Activated T-cell treated with anti-CD3 and anti-CD28 coated beads, Interleukin-2, amount 50 U/mL, for 24 hours (primary cell): Measurements from ENCODE around the gene NOSIP.

Source experiments
- DNase-seq: peaks from one replicate; pipeline ENCODE4 v3.0.0-alpha.2; 2020
- H3K27ac Mint-ChIP-seq: 2 replicates; pipeline ENCODE4 v1.8.0; 2020; ENCODE audit warnings: mild to moderate bottlenecking, mixed read lengths
- H3K27me3 Mint-ChIP-seq: 2 replicates; pipeline ENCODE4 v1.8.0; 2020; ENCODE audit warnings: mixed read lengths
- H3K36me3 Mint-ChIP-seq: 2 replicates; pipeline ENCODE4 v1.8.0; 2020; ENCODE audit warnings: low read depth, mixed read lengths
- H3K4me1 Mint-ChIP-seq: 2 replicates; pipeline ENCODE4 v1.8.0; 2020; ENCODE audit warnings: low read depth, mixed read lengths
- H3K4me3 Mint-ChIP-seq: 2 replicates; pipeline ENCODE4 v1.8.0; 2020; ENCODE audit warnings: mild to moderate bottlenecking, moderate library complexity, mixed read lengths
- H3K9me3 Mint-ChIP-seq: 2 replicates; pipeline ENCODE4 v1.8.0; 2020; ENCODE audit warnings: mixed read lengths

NOSIP gene

GRCh38 chr19:49590971-49591730, 10.8 kb upstream of the NOSIP start, which contains the start of gene PRR12:
Gene PRR12, plus strand, starts transcription at chr19:49591182. Its CDS starts 473 bp downstream, at chr19:49591655.
- Mint-ChIP-seq H3K27me3 (no peaks in the 10 kb centered on the region), H3K27ac (peak within 1 kb of the TSS; percentile 93), H3K36me3 (peaks cover 39% of the 10 kb centered on the region), H3K9me3 (no peaks in the 10 kb centered on the region), H3K4me3 (peak within 1 kb of the TSS; percentile 86), H3K4me1 (peaks cover 36% of the 10 kb centered on the region)
- DNase-seq: peak; percentile 87

- Mint-ChIP-seq H3K4me3 (peak overlapping the region; percentile 86), H3K27me3 (no peaks in the 10 kb centered on the region), H3K4me1 (peaks cover 36% of the 10 kb centered on the region), H3K27ac (peak overlapping the region; percentile 93), H3K9me3 (no peaks in the 10 kb centered on the region), H3K36me3 (peaks cover 33% of the 10 kb centered on the region)
- DNase-seq: peak; percentile 92
Measured at GRCh38 chr19:49590071-49590970, 10.0 kb upstream of the NOSIP start.

GRCh38 chr19:49589502-49589905, 9.1 kb upstream of the NOSIP start:
- Mint-ChIP-seq H3K27me3 (no peaks in the 10 kb centered on the region), H3K9me3 (no peaks in the 10 kb centered on the region), H3K36me3 (peaks cover 28% of the 10 kb centered on the region), H3K4me1 (peaks cover 35% of the 10 kb centered on the region), H3K4me3 (no peak overlapping the region), H3K27ac (peak overlapping the region; percentile 81)
- DNase-seq: peak; percentile 46

GRCh38 chr19:49588365-49589122, 8.2 kb upstream of the NOSIP start:
- Mint-ChIP-seq H3K36me3 (peaks cover 19% of the 10 kb centered on the region), H3K27me3 (no peaks in the 10 kb centered on the region), H3K27ac (peak overlapping the region; percentile 60), H3K4me1 (peaks cover 27% of the 10 kb centered on the region), H3K4me3 (no peak overlapping the region), H3K9me3 (no peaks in the 10 kb centered on the region)
- DNase-seq: peak; percentile 62

GRCh38 chr19:49587227-49587626, 6.9 kb upstream of the NOSIP start:
- Mint-ChIP-seq H3K4me3 (no peak overlapping the region), H3K27me3 (no peaks in the 10 kb centered on the region), H3K27ac (no peak overlapping the region), H3K4me1 (peaks cover 18% of the 10 kb centered on the region), H3K36me3 (peaks cover 11% of the 10 kb centered on the region), H3K9me3 (no peaks in the 10 kb centered on the region)
- DNase-seq: no peak

- DNase-seq: no peak
- Mint-ChIP-seq H3K27ac (no peak overlapping the region), H3K4me1 (peaks cover 19% of the 10 kb centered on the region), H3K9me3 (no peaks in the 10 kb centered on the region), H3K27me3 (no peaks in the 10 kb centered on the region), H3K36me3 (peaks cover 4% of the 10 kb centered on the region), H3K4me3 (no peak overlapping the region)
Measured at GRCh38 chr19:49585023-49585422, 4.7 kb upstream of the NOSIP start.

GRCh38 chr19:49583239-49583638, 2.9 kb upstream of the NOSIP start:
- no peaks in the 10 kb centered on the region for H3K27me3 Mint-ChIP-seq
- H3K4me3 Mint-ChIP-seq: no peak overlapping the region
- H3K4me1 Mint-ChIP-seq: peaks cover 22% of the 10 kb centered on the region
- H3K9me3 Mint-ChIP-seq: no peaks in the 10 kb centered on the region
- peaks cover 19% of the 10 kb centered on the region for H3K36me3 Mint-ChIP-seq
- no peak for DNase-seq
- H3K27ac Mint-ChIP-seq: no peak overlapping the region

GRCh38 chr19:49581007-49581508, 702 bp upstream of the NOSIP start, which contains the start of gene PRRG2:
Gene PRRG2, plus strand, starts transcription at chr19:49581316. Its CDS starts 1,904 bp downstream, at chr19:49583220.
- H3K27me3 Mint-ChIP-seq: no peaks in the 10 kb centered on the region
- H3K36me3 Mint-ChIP-seq: peaks cover 34% of the 10 kb centered on the region
- H3K4me3 Mint-ChIP-seq: peak within 1 kb of the TSS; percentile 95

GRCh38 chr19:49579947-49580263, 451 bp downstream of the NOSIP start:
- peak overlapping the region; percentile 95 for H3K4me3 Mint-ChIP-seq
- no peaks in the 10 kb centered on the region for H3K27me3 Mint-ChIP-seq
- no peaks in the 10 kb centered on the region for H3K9me3 Mint-ChIP-seq
- H3K4me1 Mint-ChIP-seq: peaks cover 34% of the 10 kb centered on the region
- H3K36me3 Mint-ChIP-seq: peaks cover 45% of the 10 kb centered on the region
- DNase-seq: no peak
- peak overlapping the region; percentile 94 for H3K27ac Mint-ChIP-seq

More at GRCh38 chr19:49581007-49581508, 702 bp upstream of the NOSIP start, which contains the start of gene PRRG2:
- peak within 1 kb of the TSS; percentile 94 for H3K27ac Mint-ChIP-seq
- peaks cover 34% of the 10 kb centered on the region for H3K4me1 Mint-ChIP-seq
- DNase-seq: no peak
- H3K9me3 Mint-ChIP-seq: no peaks in the 10 kb centered on the region

GRCh38 chr19:49579193-49579592, 1.2 kb downstream of the NOSIP start:
- H3K9me3 Mint-ChIP-seq: no peaks in the 10 kb centered on the region
- peaks cover 50% of the 10 kb centered on the region for H3K36me3 Mint-ChIP-seq
- H3K27ac Mint-ChIP-seq: peak overlapping the region; percentile 94

GRCh38 chr19:49574206-49574755, 6.1 kb downstream of the NOSIP start:
- no peak for DNase-seq
- Mint-ChIP-seq H3K4me1 (peaks cover 44% of the 10 kb centered on the region), H3K4me3 (no peak overlapping the region), H3K27ac (peak overlapping the region; percentile 41), H3K27me3 (no peaks in the 10 kb centered on the region), H3K36me3 (peaks cover 58% of the 10 kb centered on the region), H3K9me3 (no peaks in the 10 kb centered on the region)

More at GRCh38 chr19:49579193-49579592, 1.2 kb downstream of the NOSIP start:
- Mint-ChIP-seq H3K27me3 (no peaks in the 10 kb centered on the region), H3K4me3 (peak overlapping the region; percentile 95), H3K4me1 (peaks cover 34% of the 10 kb centered on the region)
- no peak for DNase-seq

GRCh38 chr19:49573425-49573824, 6.9 kb downstream of the NOSIP start:
- DNase-seq: no peak
- no peaks in the 10 kb centered on the region for H3K27me3 Mint-ChIP-seq
- peak overlapping the region; percentile 30 for H3K27ac Mint-ChIP-seq
- H3K4me3 Mint-ChIP-seq: no peak overlapping the region
- H3K36me3 Mint-ChIP-seq: peaks cover 52% of the 10 kb centered on the region
- peaks cover 42% of the 10 kb centered on the region for H3K4me1 Mint-ChIP-seq
- no peaks in the 10 kb centered on the region for H3K9me3 Mint-ChIP-seq

- Mint-ChIP-seq H3K9me3 (no peaks in the 10 kb centered on the region), H3K27ac (peak overlapping the region; percentile 30), H3K27me3 (no peaks in the 10 kb centered on the region), H3K4me3 (no peak overlapping the region), H3K4me1 (peaks cover 42% of the 10 kb centered on the region), H3K36me3 (peaks cover 49% of the 10 kb centered on the region)
- no peak for DNase-seq
Measured at GRCh38 chr19:49573009-49573408, 7.3 kb downstream of the NOSIP start.
